Upper lobe of left lung (tissue), 4 donors: Measurements from ENCODE around the gene TRPC4.

Experiments used
- EP300 ChIP-seq, 4 donors: sonication (generic); formaldehyde crosslinking; IDR thresholded peaks; one replicate each; pipeline ENCODE4 v1.5.1; 2017; ENCODE audit warnings: antibody characterized with exemption in 4 of 4, control low read depth in 2 of 4
- POLR2A ChIP-seq, 4 donors: fragments of 450-650 bp; IDR thresholded peaks; one replicate each; pipeline ENCODE4 v1.5.1; 2016 to 2017; ENCODE audit warnings: antibody characterized with exemption in 4 of 4, mild to moderate bottlenecking in 2 of 4
- POLR2AphosphoS5 ChIP-seq, 2 donors: sonication (generic); formaldehyde crosslinking; IDR thresholded peaks; one replicate each; pipeline ENCODE4 v1.5.1; 2017; ENCODE audit warnings: antibody characterized with exemption in 2 of 2
- TF ChIP-seq, protein P1 (sequence below), 6 experiments: fragments of 450-650 bp in 4 of 6; fragments of 200-600 bp in 2 of 6; sonication (generic) in 2 of 6; IDR thresholded peaks; one replicate each; pipeline ENCODE4 v1.5.1; 2016 to 2019; ENCODE audit warnings: antibody characterized with exemption in 6 of 6

DNA sequence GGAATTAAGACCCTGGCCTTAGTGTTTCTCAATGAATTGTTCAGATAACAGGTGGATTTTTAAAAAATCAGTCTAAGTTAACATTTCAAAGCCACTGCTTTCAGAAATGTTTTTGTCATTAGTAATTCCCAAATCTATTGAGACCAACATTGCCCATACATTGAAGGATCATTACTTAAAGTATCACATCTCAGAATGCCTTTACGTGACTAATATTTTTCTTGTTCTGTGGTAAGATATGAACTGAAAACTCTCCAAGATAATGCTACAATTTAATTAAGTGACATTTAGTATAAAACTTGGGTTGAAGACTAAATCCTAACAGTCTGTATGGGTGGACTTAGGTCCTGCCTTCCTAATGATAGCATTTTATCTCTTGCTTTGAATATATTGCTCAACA lies 211.6 kb downstream of the TRPC4 start:
- TF ChIP-seq, protein P1, sequence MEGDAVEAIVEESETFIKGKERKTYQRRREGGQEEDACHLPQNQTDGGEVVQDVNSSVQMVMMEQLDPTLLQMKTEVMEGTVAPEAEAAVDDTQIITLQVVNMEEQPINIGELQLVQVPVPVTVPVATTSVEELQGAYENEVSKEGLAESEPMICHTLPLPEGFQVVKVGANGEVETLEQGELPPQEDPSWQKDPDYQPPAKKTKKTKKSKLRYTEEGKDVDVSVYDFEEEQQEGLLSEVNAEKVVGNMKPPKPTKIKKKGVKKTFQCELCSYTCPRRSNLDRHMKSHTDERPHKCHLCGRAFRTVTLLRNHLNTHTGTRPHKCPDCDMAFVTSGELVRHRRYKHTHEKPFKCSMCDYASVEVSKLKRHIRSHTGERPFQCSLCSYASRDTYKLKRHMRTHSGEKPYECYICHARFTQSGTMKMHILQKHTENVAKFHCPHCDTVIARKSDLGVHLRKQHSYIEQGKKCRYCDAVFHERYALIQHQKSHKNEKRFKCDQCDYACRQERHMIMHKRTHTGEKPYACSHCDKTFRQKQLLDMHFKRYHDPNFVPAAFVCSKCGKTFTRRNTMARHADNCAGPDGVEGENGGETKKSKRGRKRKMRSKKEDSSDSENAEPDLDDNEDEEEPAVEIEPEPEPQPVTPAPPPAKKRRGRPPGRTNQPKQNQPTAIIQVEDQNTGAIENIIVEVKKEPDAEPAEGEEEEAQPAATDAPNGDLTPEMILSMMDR (IDR thresholded peaks at IDR 0.05): no peak
- no peak for TF ChIP-seq POLR2A (IDR thresholded peaks at IDR 0.05)
- TF ChIP-seq POLR2AphosphoS5 (IDR thresholded peaks at IDR 0.05): no peak
- no peak for TF ChIP-seq EP300 (IDR thresholded peaks at IDR 0.05)
